HepG2 (cell line): Measurements from ENCODE around the gene DCC.

Experiments used
- MXI1 ChIP-seq: IDR thresholded peaks from 3 replicates; pipeline ENCODE4 v1.6.1; 2012; ENCODE audit warnings: low read depth, low read length, inconsistent platforms, borderline replicate concordance
- NFIC ChIP-seq: IDR thresholded peaks from 2 replicates; pipeline ENCODE4 v1.6.1; 2012; ENCODE audit warnings: mild to moderate bottlenecking, low read length, inconsistent platforms
- RXRA ChIP-seq: sonication (generic); formaldehyde crosslinking; IDR thresholded peaks from 2 replicates; pipeline ENCODE4 v1.5.1; 2020; ENCODE audit warnings: missing genetic modification reagents
- ZBTB20 ChIP-seq: sonication (generic); formaldehyde crosslinking; IDR thresholded peaks from 2 replicates; pipeline ENCODE4 v1.8.1; 2023; ENCODE audit warnings: missing genetic modification reagents, low read depth, mild to moderate bottlenecking, borderline replicate concordance
- ZBTB7A ChIP-seq: sonication (generic); formaldehyde crosslinking; IDR thresholded peaks from 2 replicates; pipeline ENCODE4 v1.8.0; 2022; ENCODE audit warnings: mild to moderate bottlenecking, missing genetic modification reagents
- ZFP36L2 ChIP-seq: sonication (generic); formaldehyde crosslinking; IDR thresholded peaks from 2 replicates; pipeline ENCODE4 v1.4.0; 2020; ENCODE audit warnings: missing genetic modification reagents
- TF ChIP-seq, protein P1 (sequence below): sonication (generic); formaldehyde crosslinking; IDR thresholded peaks from 2 replicates; pipeline ENCODE4 v1.8.0; 2022; ENCODE audit warnings: missing genetic modification reagents, mild to moderate bottlenecking, inconsistent platforms, borderline replicate concordance
- TF ChIP-seq, protein P2 (sequence below): sonication (generic); formaldehyde crosslinking; IDR thresholded peaks from 2 replicates; pipeline ENCODE4 v1.8.1; 2023; ENCODE audit warnings: mild to moderate bottlenecking, missing genetic modification reagents
- TF ChIP-seq, protein P3 (sequence below): sonication (generic); formaldehyde crosslinking; IDR thresholded peaks from 2 replicates; pipeline ENCODE4 v1.5.0; 2020; ENCODE audit warnings: mild to moderate bottlenecking, missing genetic modification reagents
- TF ChIP-seq, protein P4 (sequence below): fragments of 450-650 bp; IDR thresholded peaks from 2 replicates; pipeline ENCODE4 v1.6.1; 2017; ENCODE audit warnings: mild to moderate bottlenecking

DNA sequence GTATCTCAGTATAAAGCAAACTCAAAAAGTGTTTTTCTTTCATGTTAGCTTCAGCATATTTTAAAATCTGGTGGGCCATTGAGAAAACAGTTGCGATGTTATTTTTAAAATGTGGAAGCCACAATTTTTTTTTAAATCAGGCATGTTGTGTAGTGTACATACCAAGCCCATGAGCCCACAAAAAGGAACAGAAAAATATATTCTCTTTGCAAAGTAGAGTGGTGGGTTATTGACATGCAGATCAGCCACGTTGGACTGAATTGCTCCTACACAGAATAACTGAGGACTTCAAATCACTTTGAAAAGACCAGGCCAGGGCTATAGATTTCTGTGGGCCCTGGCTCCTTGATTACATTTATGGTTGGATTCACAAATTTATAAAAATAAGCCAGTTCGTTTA, 774.4 kb downstream of the DCC start:
- TF ChIP-seq, protein P1, sequence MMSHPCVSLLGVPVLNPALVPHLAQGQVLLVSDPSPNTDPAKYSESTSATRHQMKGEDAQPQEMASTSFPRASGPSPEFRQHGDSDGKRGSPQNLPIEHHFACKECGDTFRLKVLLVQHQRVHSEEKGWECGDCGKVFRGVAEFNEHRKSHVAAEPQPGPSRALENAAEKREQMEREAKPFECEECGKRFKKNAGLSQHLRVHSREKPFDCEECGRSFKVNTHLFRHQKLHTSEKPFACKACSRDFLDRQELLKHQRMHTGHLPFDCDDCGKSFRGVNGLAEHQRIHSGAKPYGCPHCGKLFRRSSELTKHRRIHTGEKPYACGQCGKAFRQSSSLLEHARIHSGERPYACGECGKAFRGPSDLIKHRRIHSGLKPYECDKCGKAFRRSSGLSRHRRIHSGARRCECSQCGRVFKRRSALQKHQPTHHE (CRISPR knock-in tag): no peak
- no peak for TF ChIP-seq ZFP36L2
- no peak for TF ChIP-seq NFIC
- TF ChIP-seq RXRA (CRISPR knock-in tag): no peak
- TF ChIP-seq ZBTB20 (CRISPR knock-in tag): no peak
- TF ChIP-seq, protein P2, sequence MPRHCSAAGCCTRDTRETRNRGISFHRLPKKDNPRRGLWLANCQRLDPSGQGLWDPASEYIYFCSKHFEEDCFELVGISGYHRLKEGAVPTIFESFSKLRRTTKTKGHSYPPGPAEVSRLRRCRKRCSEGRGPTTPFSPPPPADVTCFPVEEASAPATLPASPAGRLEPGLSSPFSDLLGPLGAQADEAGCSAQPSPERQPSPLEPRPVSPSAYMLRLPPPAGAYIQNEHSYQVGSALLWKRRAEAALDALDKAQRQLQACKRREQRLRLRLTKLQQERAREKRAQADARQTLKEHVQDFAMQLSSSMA: no peak
- no peak for TF ChIP-seq MXI1
- TF ChIP-seq, protein P3, sequence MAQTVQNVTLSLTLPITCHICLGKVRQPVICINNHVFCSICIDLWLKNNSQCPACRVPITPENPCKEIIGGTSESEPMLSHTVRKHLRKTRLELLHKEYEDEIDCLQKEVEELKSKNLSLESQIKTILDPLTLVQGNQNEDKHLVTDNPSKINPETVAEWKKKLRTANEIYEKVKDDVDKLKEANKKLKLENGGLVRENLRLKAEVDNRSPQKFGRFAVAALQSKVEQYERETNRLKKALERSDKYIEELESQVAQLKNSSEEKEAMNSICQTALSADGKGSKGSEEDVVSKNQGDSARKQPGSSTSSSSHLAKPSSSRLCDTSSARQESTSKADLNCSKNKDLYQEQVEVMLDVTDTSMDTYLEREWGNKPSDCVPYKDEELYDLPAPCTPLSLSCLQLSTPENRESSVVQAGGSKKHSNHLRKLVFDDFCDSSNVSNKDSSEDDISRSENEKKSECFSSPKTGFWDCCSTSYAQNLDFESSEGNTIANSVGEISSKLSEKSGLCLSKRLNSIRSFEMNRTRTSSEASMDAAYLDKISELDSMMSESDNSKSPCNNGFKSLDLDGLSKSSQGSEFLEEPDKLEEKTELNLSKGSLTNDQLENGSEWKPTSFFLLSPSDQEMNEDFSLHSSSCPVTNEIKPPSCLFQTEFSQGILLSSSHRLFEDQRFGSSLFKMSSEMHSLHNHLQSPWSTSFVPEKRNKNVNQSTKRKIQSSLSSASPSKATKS: no peak
- TF ChIP-seq, protein P4, sequence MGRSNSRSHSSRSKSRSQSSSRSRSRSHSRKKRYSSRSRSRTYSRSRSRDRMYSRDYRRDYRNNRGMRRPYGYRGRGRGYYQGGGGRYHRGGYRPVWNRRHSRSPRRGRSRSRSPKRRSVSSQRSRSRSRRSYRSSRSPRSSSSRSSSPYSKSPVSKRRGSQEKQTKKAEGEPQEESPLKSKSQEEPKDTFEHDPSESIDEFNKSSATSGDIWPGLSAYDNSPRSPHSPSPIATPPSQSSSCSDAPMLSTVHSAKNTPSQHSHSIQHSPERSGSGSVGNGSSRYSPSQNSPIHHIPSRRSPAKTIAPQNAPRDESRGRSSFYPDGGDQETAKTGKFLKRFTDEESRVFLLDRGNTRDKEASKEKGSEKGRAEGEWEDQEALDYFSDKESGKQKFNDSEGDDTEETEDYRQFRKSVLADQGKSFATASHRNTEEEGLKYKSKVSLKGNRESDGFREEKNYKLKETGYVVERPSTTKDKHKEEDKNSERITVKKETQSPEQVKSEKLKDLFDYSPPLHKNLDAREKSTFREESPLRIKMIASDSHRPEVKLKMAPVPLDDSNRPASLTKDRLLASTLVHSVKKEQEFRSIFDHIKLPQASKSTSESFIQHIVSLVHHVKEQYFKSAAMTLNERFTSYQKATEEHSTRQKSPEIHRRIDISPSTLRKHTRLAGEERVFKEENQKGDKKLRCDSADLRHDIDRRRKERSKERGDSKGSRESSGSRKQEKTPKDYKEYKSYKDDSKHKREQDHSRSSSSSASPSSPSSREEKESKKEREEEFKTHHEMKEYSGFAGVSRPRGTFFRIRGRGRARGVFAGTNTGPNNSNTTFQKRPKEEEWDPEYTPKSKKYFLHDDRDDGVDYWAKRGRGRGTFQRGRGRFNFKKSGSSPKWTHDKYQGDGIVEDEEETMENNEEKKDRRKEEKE: no peak
- TF ChIP-seq ZBTB7A (CRISPR knock-in tag): no peak
